ENCODE data around the gene RHEBL1. TPM values are rescaled to one million over a fixed set of nuclear protein-coding genes. Genes with fewer than 3 reads are reported as not detected.

Gene RHEBL1
- total RNA-seq, 1 donor from 2014 or later, result 1.5 TPM

DNA sequence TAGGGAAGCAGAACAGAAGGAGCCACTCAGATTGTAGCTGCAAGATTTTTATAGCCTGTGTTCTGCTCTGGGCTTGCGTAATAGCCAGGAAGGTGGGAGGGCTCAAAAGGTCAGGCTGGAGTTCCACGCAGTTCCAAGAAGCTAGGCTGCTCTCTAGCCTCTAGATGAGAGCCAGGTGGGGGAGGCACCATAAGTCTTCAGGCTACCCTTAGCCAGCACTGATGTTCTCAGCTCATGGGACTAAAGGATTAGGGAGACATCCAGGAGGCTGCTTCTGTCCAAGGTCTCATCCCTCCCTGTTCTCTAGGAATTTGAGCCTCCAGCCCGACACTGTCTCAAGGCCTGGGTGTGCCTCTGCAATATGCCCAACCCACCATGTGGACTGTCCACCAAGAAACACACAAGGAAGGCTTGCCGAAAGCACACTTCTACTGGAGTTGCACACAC, 39.2 kb upstream of the RHEBL1 start:
- intact Hi-C loops (cut with DNase I), result no loop called here
- Histone ChIP-seq H3K4me3 (peak overlapping the region; percentile 82), H3K27me3 (ENCODE audit: low read depth) (no peaks in the 10 kb centered on the region), H3K27ac (peak overlapping the region; percentile 95), H3K9me3 (no peaks in the 10 kb centered on the region), H3K36me3 (peaks cover 34% of the 10 kb centered on the region), H3K4me1 (peaks cover 59% of the 10 kb centered on the region)
- TF ChIP-seq, protein P1, sequence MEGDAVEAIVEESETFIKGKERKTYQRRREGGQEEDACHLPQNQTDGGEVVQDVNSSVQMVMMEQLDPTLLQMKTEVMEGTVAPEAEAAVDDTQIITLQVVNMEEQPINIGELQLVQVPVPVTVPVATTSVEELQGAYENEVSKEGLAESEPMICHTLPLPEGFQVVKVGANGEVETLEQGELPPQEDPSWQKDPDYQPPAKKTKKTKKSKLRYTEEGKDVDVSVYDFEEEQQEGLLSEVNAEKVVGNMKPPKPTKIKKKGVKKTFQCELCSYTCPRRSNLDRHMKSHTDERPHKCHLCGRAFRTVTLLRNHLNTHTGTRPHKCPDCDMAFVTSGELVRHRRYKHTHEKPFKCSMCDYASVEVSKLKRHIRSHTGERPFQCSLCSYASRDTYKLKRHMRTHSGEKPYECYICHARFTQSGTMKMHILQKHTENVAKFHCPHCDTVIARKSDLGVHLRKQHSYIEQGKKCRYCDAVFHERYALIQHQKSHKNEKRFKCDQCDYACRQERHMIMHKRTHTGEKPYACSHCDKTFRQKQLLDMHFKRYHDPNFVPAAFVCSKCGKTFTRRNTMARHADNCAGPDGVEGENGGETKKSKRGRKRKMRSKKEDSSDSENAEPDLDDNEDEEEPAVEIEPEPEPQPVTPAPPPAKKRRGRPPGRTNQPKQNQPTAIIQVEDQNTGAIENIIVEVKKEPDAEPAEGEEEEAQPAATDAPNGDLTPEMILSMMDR (IDR thresholded peaks at IDR 0.05), result no peak
- peak; percentile 64 for DNase-seq
- peak; percentile 40 to 64 for ATAC-seq

DNA sequence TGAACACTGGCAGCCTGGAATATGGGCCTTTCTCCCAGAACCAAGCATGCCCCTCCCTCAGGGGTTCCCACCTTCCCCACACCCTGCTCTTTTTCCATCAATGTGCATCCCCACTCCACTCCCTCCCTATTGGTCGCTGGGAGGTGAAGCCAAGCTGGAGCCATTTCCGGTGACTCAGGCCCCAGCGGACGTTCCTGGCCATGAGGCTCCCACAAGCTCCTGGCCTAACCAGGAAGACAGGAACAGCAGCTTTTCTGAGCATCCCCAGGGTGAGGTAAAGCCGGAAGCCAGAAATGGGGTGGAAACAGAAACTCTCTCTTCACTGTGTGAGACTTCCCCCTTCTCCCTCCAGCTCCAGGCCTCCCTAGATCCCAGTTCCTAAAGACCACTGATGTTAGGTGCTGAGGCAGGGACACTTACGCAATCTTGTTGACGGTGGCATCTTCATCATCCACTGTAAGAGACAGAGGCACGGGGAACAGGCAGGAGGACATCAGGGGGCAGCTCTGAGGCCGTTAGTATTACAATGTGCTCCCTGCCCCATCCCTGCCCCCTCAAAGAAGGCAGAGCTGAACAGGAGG, 35.8 kb upstream of the RHEBL1 start:
- Histone ChIP-seq H3K27ac (no peak overlapping the region), H3K9me3 (no peaks in the 10 kb centered on the region), H3K36me3 (peaks cover 67% of the 10 kb centered on the region), H3K4me3 (no peak overlapping the region), H3K27me3 (ENCODE audit: low read depth) (no peaks in the 10 kb centered on the region), H3K4me1 (peaks cover 62% of the 10 kb centered on the region)
- ATAC-seq, result no peak
- intact Hi-C loops (cut with DNase I), result no loop called here
- TF ChIP-seq, protein P1 (IDR thresholded peaks at IDR 0.05), result no peak
- DNase-seq, result no peak

DNA sequence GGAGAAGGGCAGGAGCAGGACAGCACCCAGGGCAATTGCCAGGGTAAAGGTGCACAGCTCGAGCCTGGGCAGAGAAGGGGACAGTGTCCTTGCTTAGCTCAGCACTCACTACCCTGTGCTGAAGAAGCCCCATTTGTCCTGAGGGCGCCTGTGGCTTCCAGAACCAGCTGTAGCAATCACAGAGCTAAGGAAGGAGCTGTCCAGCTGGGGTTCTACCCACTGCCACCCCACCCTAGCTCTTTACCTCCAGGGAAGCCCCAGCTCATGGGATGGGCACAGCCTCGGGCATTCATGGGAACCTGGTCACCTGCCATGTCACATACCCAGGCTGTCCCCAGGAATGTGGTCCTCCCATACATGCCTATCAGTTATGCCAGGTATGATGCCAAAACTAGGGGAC, 35.0 kb upstream of the RHEBL1 start:
- Histone ChIP-seq H3K4me3 (no peak overlapping the region), H3K4me1 (peaks cover 62% of the 10 kb centered on the region), H3K27me3 (ENCODE audit: low read depth) (no peaks in the 10 kb centered on the region), H3K36me3 (peaks cover 75% of the 10 kb centered on the region), H3K27ac (no peak overlapping the region), H3K9me3 (no peaks in the 10 kb centered on the region)
- intact Hi-C loops (cut with DNase I), result no loop called here
- ATAC-seq, result no peak
- DNase-seq, result no peak
- TF ChIP-seq, protein P1 (IDR thresholded peaks at IDR 0.05), result no peak

- no peak for DNase-seq
- TF ChIP-seq, protein P1 (IDR thresholded peaks at IDR 0.05), result no peak
These were observed 30.6 kb upstream of the RHEBL1 start for GRCh38 chr12:49100380-49100779.

GRCh38 chr12:49098703-49099102, 28.9 kb upstream of the RHEBL1 start:
- no peaks in the 10 kb centered on the region for H3K9me3 ChIP-seq
- ATAC-seq, result no peak
- H3K4me1 ChIP-seq, result peaks cover 20% of the 10 kb centered on the region
- H3K4me3 ChIP-seq, result no peak overlapping the region
- H3K27me3 ChIP-seq (ENCODE audit: low read depth), result peaks cover 11% of the 10 kb centered on the region
- H3K36me3 ChIP-seq, result peaks cover 80% of the 10 kb centered on the region
- H3K27ac ChIP-seq, result no peak overlapping the region
- TF ChIP-seq, protein P1 (IDR thresholded peaks at IDR 0.05), result no peak
- intact Hi-C loops (cut with DNase I), result no loop called here
- DNase-seq, result no peak

More at GRCh38 chr12:49100380-49100779, 30.6 kb upstream of the RHEBL1 start:
- peaks cover 97% of the 10 kb centered on the region for H3K36me3 ChIP-seq
- no peak for ATAC-seq
- no peaks in the 10 kb centered on the region for H3K9me3 ChIP-seq
- intact Hi-C loops (cut with DNase I), result no loop called here
- no peak overlapping the region for H3K4me3 ChIP-seq
- no peaks in the 10 kb centered on the region for H3K27me3 ChIP-seq (ENCODE audit: low read depth)
- peaks cover 20% of the 10 kb centered on the region for H3K4me1 ChIP-seq
- no peak overlapping the region for H3K27ac ChIP-seq
